Measurements from ENCODE around the gene LYZL6. TPM values are rescaled to one million over a fixed set of nuclear protein-coding genes. Genes with fewer than 3 reads are reported as not detected.
"Not testable (repeated sequence)": the region's sequence is repeated elsewhere in the genome, so short reads cannot be mapped to it uniquely, and the experiment has no call there.

Gene LYZL6
- total RNA-seq, 1 donor from 2014 or later = not detected

- intact Hi-C loops (cut with DNase I) = no loop called here
- Histone ChIP-seq H3K36me3 (no peaks in the 10 kb centered on the region), H3K9me3 (no peaks in the 10 kb centered on the region), H3K4me1 (peaks cover 3% of the 10 kb centered on the region), H3K4me3 (peak overlapping the region; percentile 14), H3K27me3 (no peaks in the 10 kb centered on the region), H3K27ac (no peak overlapping the region)
- DNase-seq (no peak), ATAC-seq (peak; percentile 92)
- TF ChIP-seq, protein P1, sequence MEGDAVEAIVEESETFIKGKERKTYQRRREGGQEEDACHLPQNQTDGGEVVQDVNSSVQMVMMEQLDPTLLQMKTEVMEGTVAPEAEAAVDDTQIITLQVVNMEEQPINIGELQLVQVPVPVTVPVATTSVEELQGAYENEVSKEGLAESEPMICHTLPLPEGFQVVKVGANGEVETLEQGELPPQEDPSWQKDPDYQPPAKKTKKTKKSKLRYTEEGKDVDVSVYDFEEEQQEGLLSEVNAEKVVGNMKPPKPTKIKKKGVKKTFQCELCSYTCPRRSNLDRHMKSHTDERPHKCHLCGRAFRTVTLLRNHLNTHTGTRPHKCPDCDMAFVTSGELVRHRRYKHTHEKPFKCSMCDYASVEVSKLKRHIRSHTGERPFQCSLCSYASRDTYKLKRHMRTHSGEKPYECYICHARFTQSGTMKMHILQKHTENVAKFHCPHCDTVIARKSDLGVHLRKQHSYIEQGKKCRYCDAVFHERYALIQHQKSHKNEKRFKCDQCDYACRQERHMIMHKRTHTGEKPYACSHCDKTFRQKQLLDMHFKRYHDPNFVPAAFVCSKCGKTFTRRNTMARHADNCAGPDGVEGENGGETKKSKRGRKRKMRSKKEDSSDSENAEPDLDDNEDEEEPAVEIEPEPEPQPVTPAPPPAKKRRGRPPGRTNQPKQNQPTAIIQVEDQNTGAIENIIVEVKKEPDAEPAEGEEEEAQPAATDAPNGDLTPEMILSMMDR (IDR thresholded peaks at IDR 0.05) = peak; percentile 86
Observed at GRCh38 chr17:35947156-35947585, 3.7 kb upstream of the LYZL6 start.

- TF ChIP-seq, protein P1 (IDR thresholded peaks at IDR 0.05) = no peak
- no peaks in the 10 kb centered on the region for H3K27me3 ChIP-seq
- no peaks in the 10 kb centered on the region for H3K9me3 ChIP-seq
- intact Hi-C loops (cut with DNase I) = no loop called here
- H3K4me3 ChIP-seq = no peak overlapping the region
- DNase-seq = no peak
- no peak overlapping the region for H3K27ac ChIP-seq
- ATAC-seq = no peak
- no peaks in the 10 kb centered on the region for H3K36me3 ChIP-seq
- H3K4me1 ChIP-seq = peaks cover 3% of the 10 kb centered on the region
Observed at GRCh38 chr17:35944151-35944550, 638 bp upstream of the LYZL6 start.

GRCh38 chr17:35942588-35943186, 826 bp downstream of the LYZL6 start:
- DNase-seq = no peak
- ATAC-seq = no peak
- H3K9me3 ChIP-seq = no peaks in the 10 kb centered on the region
- no peak overlapping the region for H3K4me3 ChIP-seq
- H3K27me3 ChIP-seq = no peaks in the 10 kb centered on the region
- no peaks in the 10 kb centered on the region for H3K36me3 ChIP-seq
- intact Hi-C loops (cut with DNase I) = no loop called here
- peaks cover 3% of the 10 kb centered on the region for H3K4me1 ChIP-seq
- TF ChIP-seq, protein P1 (IDR thresholded peaks at IDR 0.05) = no peak
- no peak overlapping the region for H3K27ac ChIP-seq

- H3K4me1 ChIP-seq; H3K27ac ChIP-seq; H3K27me3 ChIP-seq; intact Hi-C loops (cut with DNase I); ATAC-seq; H3K4me3 ChIP-seq; H3K9me3 ChIP-seq; DNase-seq; H3K36me3 ChIP-seq: not testable (repeated sequence)
Observed at GRCh38 chr17:35938492-35938891, 5.0 kb downstream of the LYZL6 start.

DNA sequence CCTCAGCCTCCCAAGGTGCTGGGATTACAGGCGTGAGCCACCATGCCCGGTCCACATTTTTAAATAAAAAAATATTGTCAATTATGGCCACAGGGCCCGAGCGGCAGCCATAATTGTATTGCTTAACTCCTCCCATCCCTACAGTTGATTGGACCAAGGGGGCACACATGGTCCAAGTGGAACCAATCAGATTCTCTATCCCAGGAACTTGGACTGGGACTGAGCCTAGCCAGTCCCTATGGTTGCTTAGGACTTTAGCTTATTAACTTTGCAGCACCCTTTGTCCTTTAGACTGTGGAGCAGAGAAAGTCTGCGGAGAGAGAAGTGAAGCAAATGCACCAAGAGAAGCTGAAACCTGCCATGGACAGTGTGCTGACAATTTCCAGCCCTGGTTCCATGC, 7.5 kb downstream of the LYZL6 start:
- DNase-seq = no peak
- no peaks in the 10 kb centered on the region for H3K4me1 ChIP-seq
- H3K27ac ChIP-seq = no peak overlapping the region
- ATAC-seq = no peak
- H3K4me3 ChIP-seq = no peak overlapping the region
- intact Hi-C loops (cut with DNase I) = no loop called here
- TF ChIP-seq, protein P1 (IDR thresholded peaks at IDR 0.05) = no peak
- H3K36me3 ChIP-seq = no peaks in the 10 kb centered on the region
- no peaks in the 10 kb centered on the region for H3K9me3 ChIP-seq
- no peaks in the 10 kb centered on the region for H3K27me3 ChIP-seq

DNA sequence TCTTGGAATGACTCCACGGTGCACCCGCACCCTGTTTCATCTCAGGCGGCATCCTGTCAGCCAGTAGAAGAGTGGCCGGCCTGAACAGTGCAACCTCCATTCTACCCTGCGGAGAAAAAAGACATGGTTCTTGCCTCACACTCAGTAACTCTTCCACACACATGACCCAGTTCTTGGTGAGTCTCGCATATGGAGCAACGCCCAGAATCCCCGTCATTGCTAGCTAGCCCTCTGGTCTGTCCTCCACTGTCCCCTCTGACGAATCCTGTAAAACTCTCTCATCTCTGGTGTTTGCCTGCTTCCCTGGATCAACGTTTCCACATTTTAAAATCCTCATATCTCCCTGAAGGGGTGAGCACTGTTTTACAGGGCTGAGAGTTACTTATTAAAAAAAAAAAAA, 8.8 kb downstream of the LYZL6 start:
- ATAC-seq (no peak), DNase-seq (no peak)
- peaks cover 11% of the 10 kb centered on the region for H3K4me1 ChIP-seq
- H3K4me3 ChIP-seq = no peak overlapping the region
- intact Hi-C loops (cut with DNase I) = no loop called here
- H3K36me3 ChIP-seq = no peaks in the 10 kb centered on the region
- TF ChIP-seq, protein P1 (IDR thresholded peaks at IDR 0.05) = no peak
- H3K27ac ChIP-seq = no peak overlapping the region
- no peaks in the 10 kb centered on the region for H3K27me3 ChIP-seq
- no peaks in the 10 kb centered on the region for H3K9me3 ChIP-seq

Measured in upper lobe of right lung (tissue), 1 donor.